HUDEP-2 (cell line): ENCODE measurements around the gene LITAF.
"Not testable (repeated sequence)": the region's sequence is repeated elsewhere in the genome, so short reads cannot be mapped to it uniquely, and the experiment has no call there.

ENCODE experiments used
- DNase-seq, 76 experiments: peaks; one replicate each; lab custom pipeline; 2025; ENCODE audit not compliant: unreplicated experiment in 76 of 76; lab: John Stamatoyannopoulos, UW

Gene LITAF

GRCh38 chr16:11601911-11602310 is 15.2 kb upstream of the LITAF start:
- no peak for DNase-seq

GRCh38 chr16:11601425-11601824 is 14.7 kb upstream of the LITAF start:
- DNase-seq, result no peak

GRCh38 chr16:11599579-11599978 is 12.9 kb upstream of the LITAF start:
- no peak for DNase-seq

- DNase-seq, result peak in 18 of 76 experiments; percentile 5 to 52 (median 26)
These were observed 10.7 kb upstream of the LITAF start for GRCh38 chr16:11597235-11598095.

- DNase-seq, result no peak
These were observed 10.0 kb upstream of the LITAF start for GRCh38 chr16:11596572-11597226.

- DNase-seq, result no peak
These were observed 6.9 kb upstream of the LITAF start for GRCh38 chr16:11593581-11593980.

- DNase-seq, result not testable (repeated sequence)
These were observed 6.4 kb upstream of the LITAF start for GRCh38 chr16:11593076-11593475.

GRCh38 chr16:11591630-11592029 is 4.9 kb upstream of the LITAF start:
- DNase-seq, result not testable (repeated sequence)

GRCh38 chr16:11589198-11589550 is 2.5 kb upstream of the LITAF start:
- no peak for DNase-seq

GRCh38 chr16:11588321-11589197 is 1.8 kb upstream of the LITAF start:
- DNase-seq, result no peak

GRCh38 chr16:11587643-11588247 is 1.0 kb upstream of the LITAF start:
- no peak for DNase-seq

GRCh38 chr16:11586378-11586855 is 302 bp downstream of the LITAF start:
- DNase-seq, result no peak

- no peak for DNase-seq
These were observed 1.0 kb downstream of the LITAF start for GRCh38 chr16:11585460-11586377.

GRCh38 chr16:11583889-11584565 is 2.7 kb downstream of the LITAF start:
- no peak for DNase-seq

GRCh38 chr16:11583166-11583565 is 3.6 kb downstream of the LITAF start:
- no peak for DNase-seq

- DNase-seq, result no peak
These were observed 4.4 kb downstream of the LITAF start for GRCh38 chr16:11582157-11582814.

- DNase-seq, result no peak
These were observed 5.0 kb downstream of the LITAF start for GRCh38 chr16:11581678-11582077.

GRCh38 chr16:11580451-11581086 is 6.2 kb downstream of the LITAF start:
- DNase-seq, result no peak
